ENCODE results near the gene TBC1D30.

DNA sequence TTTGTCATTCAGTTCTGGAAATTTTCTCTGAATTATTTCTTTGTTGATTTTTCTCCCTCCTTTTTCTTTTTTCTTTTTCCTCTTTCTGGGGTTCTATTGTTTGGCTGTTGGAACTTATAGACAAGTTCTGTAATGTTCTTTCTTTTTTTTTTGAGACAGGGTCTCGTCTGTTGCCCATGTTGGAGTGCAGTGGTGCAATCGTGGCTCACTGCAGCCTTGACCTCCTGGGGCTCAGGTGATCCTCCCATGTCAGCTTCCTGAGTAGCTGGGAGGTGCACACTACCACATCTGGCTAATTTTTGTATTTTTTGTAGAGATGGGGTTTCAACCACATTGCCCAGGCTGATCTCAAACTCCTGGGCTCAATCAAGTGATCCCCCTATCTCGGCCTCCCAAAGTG, 30.1 kb upstream of the TBC1D30 start:
- no peak for TF ChIP-seq POLR2A (IDR thresholded peaks at IDR 0.05)
- TF ChIP-seq, protein P1, sequence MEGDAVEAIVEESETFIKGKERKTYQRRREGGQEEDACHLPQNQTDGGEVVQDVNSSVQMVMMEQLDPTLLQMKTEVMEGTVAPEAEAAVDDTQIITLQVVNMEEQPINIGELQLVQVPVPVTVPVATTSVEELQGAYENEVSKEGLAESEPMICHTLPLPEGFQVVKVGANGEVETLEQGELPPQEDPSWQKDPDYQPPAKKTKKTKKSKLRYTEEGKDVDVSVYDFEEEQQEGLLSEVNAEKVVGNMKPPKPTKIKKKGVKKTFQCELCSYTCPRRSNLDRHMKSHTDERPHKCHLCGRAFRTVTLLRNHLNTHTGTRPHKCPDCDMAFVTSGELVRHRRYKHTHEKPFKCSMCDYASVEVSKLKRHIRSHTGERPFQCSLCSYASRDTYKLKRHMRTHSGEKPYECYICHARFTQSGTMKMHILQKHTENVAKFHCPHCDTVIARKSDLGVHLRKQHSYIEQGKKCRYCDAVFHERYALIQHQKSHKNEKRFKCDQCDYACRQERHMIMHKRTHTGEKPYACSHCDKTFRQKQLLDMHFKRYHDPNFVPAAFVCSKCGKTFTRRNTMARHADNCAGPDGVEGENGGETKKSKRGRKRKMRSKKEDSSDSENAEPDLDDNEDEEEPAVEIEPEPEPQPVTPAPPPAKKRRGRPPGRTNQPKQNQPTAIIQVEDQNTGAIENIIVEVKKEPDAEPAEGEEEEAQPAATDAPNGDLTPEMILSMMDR (IDR thresholded peaks at IDR 0.05), result no peak
